OCI-LY7 (cell line): Measurements from ENCODE around the gene SEBOX. TPM values are rescaled to one million over a fixed set of nuclear protein-coding genes. Genes with fewer than 3 reads are reported as not detected.

ENCODE experiments used
- Bru-seq: library from RNA; stranded (reverse); fragments of 400-500 nt; gene quantifications from one replicate; lab custom pipeline; 2021; lab: Mats Ljungman, UMichigan
- BruChase-seq, 2 experiments: library from RNA; stranded (reverse); fragments of 400-500 nt; gene quantifications; one replicate each; lab custom pipeline; 2021; lab: Mats Ljungman, UMichigan
- BruUV-seq: library from RNA; stranded (reverse); fragments of 400-500 nt; replicated peaks from 2 replicates; lab custom pipeline; 2021; lab: Mats Ljungman, UMichigan
- CTCF ChIA-PET: fragments of 300-600 bp; sonication (Branson Sonifier 250); formaldehyde crosslinking; loops from one replicate; lab custom pipeline; 2022; ENCODE audit warnings: antibody characterized with exemption; ENCODE audit not compliant: unreplicated experiment; lab: Charles Lee
- POLR2A ChIA-PET: fragments of 300-600 bp; sonication (Branson Sonifier 250); formaldehyde crosslinking; loops from one replicate; lab custom pipeline; 2022; ENCODE audit warnings: antibody characterized with exemption; lab: Charles Lee
- DNase-seq: peaks from one replicate; pipeline ENCODE4 v3.0.0-alpha.2; 2015; ENCODE audit warnings: low spot score
- H2AFZ ChIP-seq: fragments of 200-600 bp; sonication (generic), shearing (Covaris generic); 2 replicates; pipeline ENCODE4 v1.6.1; 2014; ENCODE audit warnings: mild to moderate bottlenecking, antibody characterized with exemption, low read length, moderate library complexity
- H3K27ac ChIP-seq: fragments of 200-600 bp; sonication (generic); 2 replicates; pipeline ENCODE4 v1.5.1; 2014; ENCODE audit warnings: mixed run types, low read depth, mild to moderate bottlenecking, moderate library complexity, low read length, inconsistent platforms; ENCODE audit not compliant: poor library complexity, severe bottlenecking
- H3K36me3 ChIP-seq: fragments of 200-600 bp; sonication (generic); 2 replicates; pipeline ENCODE4 v1.6.1; 2014; ENCODE audit warnings: mild to moderate bottlenecking, antibody characterized with exemption, low read length, moderate library complexity, mixed read lengths; ENCODE audit not compliant: insufficient read depth
- H3K4me1 ChIP-seq: fragments of 200-600 bp; sonication (generic); 2 replicates; pipeline ENCODE4 v1.5.1; 2014; ENCODE audit warnings: mild to moderate bottlenecking, low read length; ENCODE audit not compliant: insufficient read depth, poor library complexity, severe bottlenecking
- H3K4me2 ChIP-seq: fragments of 200-600 bp; sonication (generic); 2 replicates; pipeline ENCODE4 v1.6.1; 2014; ENCODE audit warnings: mild to moderate bottlenecking, low read length
- H3K4me3 ChIP-seq: fragments of 200-600 bp; sonication (generic); 2 replicates; pipeline ENCODE4 v1.5.1; 2014; ENCODE audit warnings: mild to moderate bottlenecking, low read depth, low read length; ENCODE audit not compliant: poor library complexity, severe bottlenecking
- H3K79me2 ChIP-seq: fragments of 200-600 bp; sonication (generic); 2 replicates; pipeline ENCODE4 v1.6.1; 2016; ENCODE audit warnings: low read depth, mild to moderate bottlenecking, low read length, moderate library complexity, mixed read lengths; ENCODE audit not compliant: insufficient read depth
- H3K9me2 ChIP-seq: fragments of 200-600 bp; sonication (generic); 2 replicates; pipeline ENCODE4 v1.6.1; 2016; ENCODE audit warnings: mild to moderate bottlenecking, low read length, mixed read lengths; ENCODE audit not compliant: insufficient read depth
- H3K9me3 ChIP-seq: fragments of 200-600 bp; sonication (generic); 2 replicates; pipeline ENCODE4 v1.6.1; 2014; ENCODE audit warnings: mild to moderate bottlenecking, mixed run types, low read length, mixed read lengths
- H4K20me1 ChIP-seq: fragments of 200-600 bp; sonication (generic); 2 replicates; pipeline ENCODE4 v1.6.1; 2014; ENCODE audit warnings: mild to moderate bottlenecking, antibody characterized with exemption, low read length, moderate library complexity, mixed read lengths; ENCODE audit not compliant: insufficient read depth
- CTCF ChIP-seq: fragments of 200-600 bp; sonication (generic); conservative IDR thresholded peaks from 2 replicates; pipeline ENCODE4 v1.5.1; 2014; ENCODE audit warnings: mild to moderate bottlenecking, antibody characterized with exemption, low read length, moderate library complexity, mixed read lengths
- EZH2phosphoT487 ChIP-seq: fragments of 200-600 bp; sonication (generic); IDR thresholded peaks from 2 replicates; pipeline ENCODE4 v1.6.1; 2018; ENCODE audit warnings: low read depth, borderline replicate concordance, mild to moderate bottlenecking, mixed run types, antibody characterized with exemption, low read length, moderate library complexity, mixed read lengths
- intact Hi-C: fragments of 100-400 bp; cut with micrococcal nuclease; formaldehyde crosslinking; loops from one replicate; pipeline ENCODE4 v1.10.0; 2022; ENCODE audit not compliant: unreplicated experiment
- long read RNA-seq: library from polyadenylated mRNA; stranded (forward); transcript quantifications from one replicate; pipeline ENCODE4 v2.0.0, GENCODE V29; 2022
- total RNA-seq, 2 experiments: library from RNA; depleted of rRNA in 1 of 2; stranded (reverse); fragments of >200 nt in 1 of 2; shearing (Covaris generic) in 1 of 2; gene quantifications; 2 replicates each; pipeline ENCODE4 v1.2.3, GENCODE V29; 2014 to 2022

SEBOX gene
- total RNA-seq (2014; rRNA removed; shearing (Covaris generic)) = not detected in 2 replicates
- not detected in 2 replicates for total RNA-seq (2022)
- Bru-seq, nascent RNA = not detected
- BruChase-seq, experiment 1, labeled RNA remaining after a 6-hour chase = not detected
- not detected for BruChase-seq, experiment 2, labeled RNA remaining after a 2-hour chase
- long read RNA-seq = 0 reads

- Histone ChIP-seq H3K27ac (no peak within 1 kb of the TSS), H3K36me3 (peaks cover 35% of the 10 kb centered on the region), H3K79me2 (no peaks in the 10 kb centered on the region), H3K9me3 (no peaks in the 10 kb centered on the region), H2AFZ (no peak within 1 kb of the TSS), H3K9me2 (no peaks in the 10 kb centered on the region), H4K20me1 (no peaks in the 10 kb centered on the region), H3K4me3 (no peak within 1 kb of the TSS), H3K4me2 (no peak within 1 kb of the TSS), H3K4me1 (no peaks in the 10 kb centered on the region)
- intact Hi-C loops = no loop called here
- POLR2A ChIA-PET = interaction anchor here (0.6 kb wide), 1 partner anchor 22 kb away, joined by 3 read pairs; no protein-coding TSS in a partner anchor
- CTCF ChIA-PET = no interaction called here
- TF ChIP-seq CTCF = no peak
- TF ChIP-seq EZH2phosphoT487 = no peak
- no TSS peak for BruUV-seq
- DNase-seq = no peak
These were observed at the start of gene SEBOX for GRCh38 chr17:28364665-28365363. SEBOX (minus strand) TSS chr17:28365199; CDS start chr17:28365151, 48 bp downstream.

GRCh38 chr17:28413804-28414203 lies 48.8 kb upstream of the SEBOX start:
- no peaks in the 10 kb centered on the region for H3K36me3 ChIP-seq
- H3K4me1 ChIP-seq = no peaks in the 10 kb centered on the region
- ChIA-PET CTCF (no interaction called here), POLR2A (no interaction called here)
- no peak overlapping the region for H3K27ac ChIP-seq
- no peak overlapping the region for H3K4me2 ChIP-seq
- DNase-seq = no peak
- no peak overlapping the region for H3K4me3 ChIP-seq
- no peak overlapping the region for H2AFZ ChIP-seq
- no peaks in the 10 kb centered on the region for H3K9me2 ChIP-seq
- BruUV-seq = no TSS peak
- no peaks in the 10 kb centered on the region for H3K9me3 ChIP-seq
- intact Hi-C loops = loop anchor here (10.0 kb wide), 1 partner anchor 159 kb away; no protein-coding TSS in a partner anchor
- H4K20me1 ChIP-seq = no peaks in the 10 kb centered on the region
- TF ChIP-seq CTCF (no peak), EZH2phosphoT487 (no peak)
- no peaks in the 10 kb centered on the region for H3K79me2 ChIP-seq

GRCh38 chr17:28412099-28412498 lies 47.1 kb upstream of the SEBOX start:
- Histone ChIP-seq H2AFZ (no peak overlapping the region), H3K4me1 (no peaks in the 10 kb centered on the region), H4K20me1 (no peaks in the 10 kb centered on the region), H3K27ac (no peak overlapping the region), H3K36me3 (no peaks in the 10 kb centered on the region), H3K79me2 (no peaks in the 10 kb centered on the region), H3K4me2 (no peak overlapping the region), H3K4me3 (no peak overlapping the region), H3K9me3 (no peaks in the 10 kb centered on the region), H3K9me2 (no peaks in the 10 kb centered on the region)
- no peak for DNase-seq
- BruUV-seq = no TSS peak
- intact Hi-C loops = loop anchor here (10.0 kb wide), 1 partner anchor 157 kb away; no protein-coding TSS in a partner anchor
- no peak for TF ChIP-seq CTCF
- TF ChIP-seq EZH2phosphoT487 = no peak
- POLR2A ChIA-PET = no interaction called here
- CTCF ChIA-PET = no interaction called here
